Measurements from ENCODE around the gene EEFSEC.

EEFSEC gene

GRCh38 chr3:128252083-128252482 is 98.8 kb downstream of the EEFSEC start:
- no peak for DNase-seq (ENCODE audit: low read depth)
- TF ChIP-seq CTCF (conservative IDR thresholded peaks at IDR 0.05; ENCODE audit: low read depth, low read length), result no peak
- no peak overlapping the region for H3K4me3 ChIP-seq (ENCODE audit: low read length)

- no peak for TF ChIP-seq CTCF (conservative IDR thresholded peaks at IDR 0.05; ENCODE audit: low read depth, low read length)
- DNase-seq (ENCODE audit: low read depth), result no peak
These were observed 99.9 kb downstream of the EEFSEC start for GRCh38 chr3:128253150-128253549.

GRCh38 chr3:128254066-128254590 is 100.8 kb downstream of the EEFSEC start:
- no peak for DNase-seq (ENCODE audit: low read depth)
- H3K4me3 ChIP-seq (ENCODE audit: low read length), result no peak overlapping the region
- no peak for TF ChIP-seq CTCF (conservative IDR thresholded peaks at IDR 0.05; ENCODE audit: low read depth, low read length)

More at GRCh38 chr3:128253150-128253549, 99.9 kb downstream of the EEFSEC start:
- H3K4me3 ChIP-seq (ENCODE audit: low read length), result no peak overlapping the region

- no peak for DNase-seq (ENCODE audit: low read depth)
- no peak for TF ChIP-seq CTCF (conservative IDR thresholded peaks at IDR 0.05; ENCODE audit: low read depth, low read length)
These were observed 101.7 kb downstream of the EEFSEC start for GRCh38 chr3:128254967-128255366.

GRCh38 chr3:128256131-128256530 is 102.8 kb downstream of the EEFSEC start:
- no peak for TF ChIP-seq CTCF (conservative IDR thresholded peaks at IDR 0.05; ENCODE audit: low read depth, low read length)
- DNase-seq (ENCODE audit: low read depth), result no peak
- H3K4me3 ChIP-seq (ENCODE audit: low read length), result no peak overlapping the region

More at GRCh38 chr3:128254967-128255366, 101.7 kb downstream of the EEFSEC start:
- H3K4me3 ChIP-seq (ENCODE audit: low read length), result no peak overlapping the region

GRCh38 chr3:128257632-128258031 is 104.4 kb downstream of the EEFSEC start:
- H3K4me3 ChIP-seq (ENCODE audit: low read length), result no peak overlapping the region
- no peak for DNase-seq (ENCODE audit: low read depth)
- no peak for TF ChIP-seq CTCF (conservative IDR thresholded peaks at IDR 0.05; ENCODE audit: low read depth, low read length)

GRCh38 chr3:128260275-128260674 is 107.0 kb downstream of the EEFSEC start:
- no peak for TF ChIP-seq CTCF (conservative IDR thresholded peaks at IDR 0.05; ENCODE audit: low read depth, low read length)
- no peak for DNase-seq (ENCODE audit: low read depth)
- no peak overlapping the region for H3K4me3 ChIP-seq (ENCODE audit: low read length)

All from retinal pigment epithelial cell (primary cell).